Left hindlimb (tissue), 1 donor: ENCODE measurements around the gene GALNS.
"Not testable (repeated sequence)": the region's sequence is repeated elsewhere in the genome, so short reads cannot be mapped to it uniquely, and the experiment has no call there.

ENCODE experiments used
- DNase-seq: peaks from one replicate; pipeline ENCODE4 v3.0.0-alpha.2; 2018

The GALNS gene

DNA sequence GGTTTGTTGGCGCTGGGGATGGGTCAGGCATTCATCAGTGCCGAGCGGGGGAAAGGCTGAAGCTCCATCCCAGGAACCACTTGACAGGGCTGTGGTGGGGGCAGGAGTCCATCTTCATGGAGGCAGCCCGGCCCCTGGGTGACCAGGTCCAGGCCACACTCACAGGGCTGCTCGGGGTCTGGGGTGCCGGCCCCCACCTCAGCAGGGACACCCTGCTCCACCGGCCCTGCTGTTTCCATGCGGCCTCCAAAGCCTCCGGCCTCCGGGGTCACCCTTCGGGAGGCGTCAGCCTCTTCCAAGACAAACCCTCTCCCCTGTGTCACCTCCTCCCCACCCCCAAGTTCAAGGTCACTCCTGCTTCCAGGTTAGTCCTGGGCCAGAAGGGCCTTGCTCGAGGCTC, 22.1 kb downstream of the GALNS start:
- DNase-seq: no peak

DNA sequence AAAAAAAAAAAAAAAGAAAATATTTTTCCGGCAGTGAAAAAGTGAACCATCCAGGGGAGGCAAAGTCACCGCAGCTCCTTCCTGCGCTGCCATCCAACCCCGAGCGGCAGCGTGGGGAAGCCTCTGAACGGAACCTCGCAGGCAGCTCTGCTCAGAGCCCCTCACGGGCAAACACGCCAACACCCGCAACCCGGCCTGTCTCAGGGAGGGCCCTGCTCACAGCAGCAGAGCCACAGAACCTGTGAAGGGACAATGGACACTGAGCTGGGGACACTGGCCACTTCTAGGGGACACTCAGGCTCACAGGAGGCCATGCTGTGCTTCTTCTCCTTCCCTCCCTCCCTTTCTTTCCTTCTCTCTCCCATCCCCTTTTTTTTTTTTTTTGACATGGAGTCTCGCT, 23.7 kb downstream of the GALNS start:
- DNase-seq: no peak

DNA sequence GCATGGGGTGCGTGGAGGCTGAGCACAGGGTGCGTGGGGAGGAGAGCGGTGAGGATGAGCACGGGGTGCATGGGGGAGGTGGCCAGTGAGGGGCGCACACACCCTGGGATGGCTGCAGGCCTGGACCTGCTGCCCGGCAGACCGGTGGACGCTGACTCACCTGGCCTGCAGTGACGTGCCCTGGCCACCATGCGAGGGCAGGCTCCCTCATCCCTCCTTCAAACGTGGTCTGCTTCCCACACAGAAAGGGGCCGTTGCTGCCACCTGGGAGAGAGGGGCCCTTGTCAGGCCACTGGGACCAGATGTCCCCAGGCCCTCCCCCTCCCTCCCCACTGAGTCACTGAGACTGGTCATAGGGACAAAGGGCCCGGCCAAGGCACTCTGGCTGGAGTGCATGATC, 24.9 kb downstream of the GALNS start:
- no peak for DNase-seq

DNA sequence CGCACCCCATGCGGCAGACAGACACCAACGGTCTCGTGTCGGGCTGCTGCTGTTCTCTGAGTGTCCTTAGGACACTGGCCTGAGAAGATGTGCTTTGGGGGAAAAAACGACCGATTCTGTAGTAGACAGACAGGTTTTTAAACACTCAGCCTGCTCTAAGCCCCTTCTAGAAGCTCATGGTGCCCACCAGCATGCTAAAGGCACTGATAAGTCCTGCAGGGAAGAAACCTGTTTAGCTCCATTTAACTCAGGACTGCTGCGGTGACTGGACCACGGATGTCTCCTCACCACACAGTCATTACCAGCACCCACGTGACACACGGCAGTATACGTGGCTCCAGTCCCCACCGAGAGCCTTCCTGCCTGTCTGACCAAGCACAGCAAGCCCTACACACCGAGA, 26.0 kb downstream of the GALNS start:
- DNase-seq: no peak

DNA sequence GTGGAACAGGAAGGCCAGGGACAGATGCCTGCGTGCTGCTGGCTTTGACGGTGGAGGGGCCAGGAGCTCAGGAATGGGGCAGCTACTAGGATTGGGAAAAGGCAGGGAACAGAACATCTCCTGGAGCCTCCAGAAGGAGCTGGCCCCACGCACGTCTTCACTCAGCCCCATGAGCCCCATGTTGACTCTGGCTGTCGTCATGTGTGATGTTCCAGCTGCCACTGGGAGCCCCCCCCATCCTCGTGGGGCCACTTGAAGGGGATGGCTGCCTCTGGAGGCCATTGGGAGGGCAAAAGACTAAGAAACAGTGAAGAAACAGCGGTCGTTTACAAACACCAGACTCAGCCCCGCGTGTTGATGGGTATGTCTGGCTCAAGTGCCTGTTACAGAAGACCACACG, 26.5 kb downstream of the GALNS start:
- DNase-seq: no peak

DNA sequence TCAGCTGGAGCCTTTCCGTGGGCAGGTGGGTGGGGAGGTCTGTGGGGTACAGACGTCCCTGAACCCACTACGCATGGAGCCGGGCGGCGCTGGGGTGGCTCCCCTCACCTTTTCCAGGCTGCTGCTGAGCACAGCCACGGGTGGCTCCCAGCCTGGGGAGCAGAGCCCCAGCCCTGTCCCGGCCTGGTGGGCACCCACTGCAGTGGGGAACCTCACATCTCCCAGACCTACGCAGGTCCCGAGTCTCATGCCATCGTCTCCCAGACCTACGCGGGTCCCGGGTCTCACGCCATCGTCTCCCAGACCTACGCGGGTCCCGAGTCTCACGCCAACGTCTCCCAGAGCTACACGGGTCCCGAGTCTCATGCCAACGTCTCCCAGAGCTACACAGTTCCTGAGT, 28.0 kb downstream of the GALNS start:
- no peak for DNase-seq

DNA sequence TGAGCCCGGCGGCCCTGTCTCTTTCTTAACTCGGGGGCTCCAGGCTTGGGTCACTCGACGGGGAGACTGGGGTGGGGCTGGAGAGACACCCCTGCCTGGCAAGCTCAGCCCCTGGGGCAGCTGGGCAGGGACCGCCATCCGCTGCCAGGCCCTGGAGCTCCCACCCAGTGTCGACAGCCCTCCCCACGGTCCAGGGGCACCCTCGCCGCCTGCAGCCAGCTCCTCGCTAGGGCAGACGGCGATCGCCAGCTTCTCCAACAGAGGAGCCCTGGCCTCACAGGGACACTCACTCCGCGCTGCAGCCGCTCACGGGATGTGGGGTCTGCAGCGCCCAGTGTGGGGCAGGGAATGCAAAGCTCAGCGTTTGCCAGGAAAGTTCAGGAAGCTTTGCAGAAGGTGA, 29.0 kb downstream of the GALNS start:
- no peak for DNase-seq

DNA sequence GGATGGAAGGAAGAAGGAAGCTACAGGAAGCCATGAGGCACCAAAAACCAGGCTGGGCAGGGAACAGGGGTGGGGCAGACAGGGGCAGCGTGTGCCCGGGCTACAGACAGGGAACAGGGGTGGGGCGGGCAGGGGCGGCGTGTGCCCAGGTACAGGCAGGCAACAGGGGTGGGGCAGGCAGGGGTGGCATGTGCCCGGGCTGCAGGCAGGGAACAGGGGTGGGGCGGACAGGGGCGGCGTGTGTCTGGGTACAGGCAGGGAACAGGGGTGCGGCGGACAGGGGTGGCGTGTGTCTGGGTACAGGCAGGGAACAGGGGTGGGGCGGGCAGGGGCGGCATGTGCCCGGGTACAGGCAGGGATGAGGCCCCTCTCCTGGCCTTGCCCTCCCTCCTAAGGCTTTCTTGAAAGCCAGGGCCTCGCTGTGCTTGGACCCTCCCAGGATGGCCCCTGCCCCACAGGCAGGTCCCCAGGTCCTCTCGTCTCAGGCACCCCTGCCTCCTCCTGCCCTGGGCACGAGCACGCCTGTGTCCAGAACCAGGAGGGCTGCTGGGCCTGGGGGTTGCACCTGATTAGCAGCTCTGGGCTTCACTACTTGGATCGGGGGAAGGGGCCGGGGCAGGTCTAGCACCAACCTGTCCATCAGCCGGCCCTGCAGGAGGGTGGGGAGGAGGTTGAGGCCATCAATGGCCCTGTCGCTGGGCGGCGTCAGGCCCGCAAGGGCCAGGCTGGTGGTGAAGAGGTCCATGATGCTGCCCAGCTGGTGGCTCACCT, 30.5 kb downstream of the GALNS start:
- no peak for DNase-seq

DNA sequence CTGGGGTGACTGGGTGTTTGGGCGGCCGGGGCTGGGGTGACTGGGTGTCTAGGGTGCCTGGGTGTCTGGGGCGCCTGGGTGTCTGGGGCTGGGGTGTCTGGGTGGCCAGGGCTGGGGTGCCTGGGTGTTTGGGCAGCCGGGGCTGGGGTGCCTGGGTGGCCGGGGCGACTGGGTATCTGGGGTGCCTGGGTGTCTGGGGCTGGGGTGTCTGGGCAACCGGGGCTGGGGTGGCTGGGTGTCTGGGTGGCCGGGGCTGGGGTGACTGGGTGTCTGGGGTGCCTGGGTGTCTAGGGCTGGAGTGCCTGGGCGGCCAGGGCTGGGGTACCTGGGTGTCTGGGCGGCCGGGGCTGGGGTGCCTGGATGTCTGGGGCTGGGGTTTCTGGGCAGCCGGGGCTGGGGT, 31.6 kb downstream of the GALNS start:
- DNase-seq: no peak

DNA sequence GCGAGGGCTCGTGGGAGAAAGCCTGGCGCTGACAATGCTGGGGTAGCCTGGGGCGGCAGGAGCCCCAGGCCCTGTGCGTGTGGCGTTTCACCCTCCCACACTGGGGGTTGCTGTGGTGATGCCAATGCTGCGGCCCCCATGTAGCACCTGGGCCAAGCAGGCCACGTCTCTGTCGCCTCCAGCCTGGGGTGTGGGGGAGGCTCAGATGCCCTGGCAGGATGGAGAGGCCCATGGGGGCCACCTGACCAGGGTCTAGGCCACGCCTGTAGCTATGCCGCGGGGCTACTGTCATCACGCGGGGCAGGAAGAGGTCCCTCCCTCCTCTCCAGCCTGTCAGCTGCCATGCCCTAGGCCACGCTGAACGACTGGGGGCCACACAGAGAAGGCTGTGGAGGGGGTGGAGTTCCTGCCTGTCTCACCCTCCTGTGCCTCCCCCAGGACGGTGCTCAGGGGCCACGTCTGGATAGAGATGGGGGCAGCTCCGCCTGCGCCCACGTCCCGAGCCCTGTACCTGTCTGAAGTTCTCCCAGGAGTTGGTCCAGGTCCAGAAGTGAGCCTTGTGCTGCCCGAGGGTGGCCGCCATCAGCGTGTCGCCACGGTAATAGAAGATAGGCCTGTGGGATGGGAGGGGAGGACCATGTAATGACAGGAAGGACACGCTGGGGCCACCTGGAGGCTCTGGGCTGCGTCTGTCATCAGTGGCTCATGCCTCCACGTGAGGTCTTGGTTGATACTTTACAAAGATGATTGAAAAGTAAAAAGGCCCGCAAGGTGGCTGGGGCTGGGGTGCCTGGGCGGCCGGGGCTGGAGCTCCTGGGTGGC, 32.3 kb downstream of the GALNS start:
- no peak for DNase-seq

DNA sequence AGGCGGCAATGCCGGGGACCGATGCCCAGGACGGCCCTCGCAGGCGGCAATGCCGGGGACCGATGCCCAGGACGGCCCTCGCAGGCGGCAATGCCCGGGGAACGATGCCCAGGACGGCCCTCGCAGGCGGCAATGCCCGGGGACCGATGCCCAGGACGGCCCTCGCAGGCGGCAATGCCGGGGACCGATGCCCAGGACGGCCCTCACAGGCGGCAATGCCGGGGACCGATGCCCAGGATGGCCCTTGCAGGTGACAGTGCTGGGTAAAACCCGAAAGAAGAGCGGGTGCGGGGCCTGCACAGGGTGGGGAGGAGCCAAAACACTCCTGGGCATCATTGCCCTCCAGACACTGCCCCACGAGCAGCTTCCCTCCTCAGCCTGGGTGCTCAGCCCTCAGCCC, 33.1 kb downstream of the GALNS start:
- not testable (repeated sequence) for DNase-seq

DNA sequence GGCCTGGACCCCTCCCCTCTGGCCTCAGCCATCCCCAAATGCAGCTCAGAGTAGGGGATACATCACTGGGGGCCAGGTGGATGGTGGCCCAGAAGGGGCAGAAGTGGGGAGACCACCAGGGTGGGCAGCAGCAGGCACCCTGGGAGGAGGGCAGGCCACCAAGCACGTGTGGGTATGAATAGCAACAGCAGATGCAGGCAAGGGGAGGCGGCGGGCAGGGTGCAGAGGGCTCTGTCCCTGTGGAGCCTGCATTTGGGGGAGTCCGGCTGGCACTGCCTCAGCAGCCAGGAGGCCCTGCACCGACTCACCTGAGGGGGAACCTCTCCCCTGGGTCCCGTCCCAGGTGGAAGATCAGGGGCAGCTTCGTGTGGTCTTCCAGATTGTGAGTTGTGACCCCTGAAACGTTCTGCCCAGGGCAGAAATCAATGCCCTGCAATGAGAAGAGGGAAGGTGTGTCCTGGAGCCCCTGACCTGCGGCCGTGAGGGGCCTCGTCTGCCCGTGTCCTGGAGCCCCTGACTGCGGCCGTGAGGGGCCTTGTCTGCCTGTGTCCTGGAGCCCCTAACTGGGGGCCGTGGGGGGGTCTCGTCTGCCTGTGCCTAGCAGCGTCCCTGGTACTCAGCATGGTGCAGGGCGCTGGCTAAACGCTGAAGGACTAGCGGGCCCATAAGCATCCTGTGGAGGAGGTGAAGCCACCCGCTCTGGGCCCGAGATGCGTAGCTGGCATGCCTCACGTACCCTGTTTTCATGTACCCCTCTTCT, 34.3 kb downstream of the GALNS start:
- DNase-seq: no peak

DNA sequence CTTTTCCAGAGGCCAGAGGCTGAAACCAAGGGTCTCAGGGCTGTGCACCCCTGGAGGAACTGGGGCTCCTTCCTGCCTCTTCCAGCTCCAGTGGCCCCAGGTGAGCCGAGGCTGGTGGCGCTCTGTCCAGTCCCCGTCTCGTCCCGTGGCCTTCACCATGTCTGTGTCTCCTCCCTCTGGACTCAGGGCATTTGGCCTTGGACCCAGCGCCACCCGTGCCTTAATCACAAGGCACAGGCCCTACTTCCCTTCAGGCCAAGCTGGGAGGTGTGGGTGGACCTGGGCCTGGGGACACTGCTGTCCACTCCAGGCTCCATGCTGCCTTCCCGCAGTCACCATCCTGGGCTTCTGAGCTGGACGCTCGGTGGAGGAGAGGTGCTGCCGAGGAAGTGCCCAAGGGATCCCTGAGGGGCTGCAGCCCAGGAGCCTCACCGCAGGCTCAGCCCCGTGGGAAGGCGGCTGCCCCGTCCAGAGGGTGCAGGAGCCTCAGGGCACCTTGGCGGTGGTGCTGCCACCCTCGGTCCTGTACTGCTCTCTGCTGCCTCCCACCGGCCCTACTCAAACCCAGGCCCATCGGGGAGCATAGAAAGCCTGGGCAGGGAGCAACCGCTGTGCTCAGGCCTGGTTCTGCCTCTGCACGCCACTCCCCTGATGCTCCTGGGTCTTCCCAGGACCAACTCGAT, 35.4 kb downstream of the GALNS start:
- no peak for DNase-seq

DNA sequence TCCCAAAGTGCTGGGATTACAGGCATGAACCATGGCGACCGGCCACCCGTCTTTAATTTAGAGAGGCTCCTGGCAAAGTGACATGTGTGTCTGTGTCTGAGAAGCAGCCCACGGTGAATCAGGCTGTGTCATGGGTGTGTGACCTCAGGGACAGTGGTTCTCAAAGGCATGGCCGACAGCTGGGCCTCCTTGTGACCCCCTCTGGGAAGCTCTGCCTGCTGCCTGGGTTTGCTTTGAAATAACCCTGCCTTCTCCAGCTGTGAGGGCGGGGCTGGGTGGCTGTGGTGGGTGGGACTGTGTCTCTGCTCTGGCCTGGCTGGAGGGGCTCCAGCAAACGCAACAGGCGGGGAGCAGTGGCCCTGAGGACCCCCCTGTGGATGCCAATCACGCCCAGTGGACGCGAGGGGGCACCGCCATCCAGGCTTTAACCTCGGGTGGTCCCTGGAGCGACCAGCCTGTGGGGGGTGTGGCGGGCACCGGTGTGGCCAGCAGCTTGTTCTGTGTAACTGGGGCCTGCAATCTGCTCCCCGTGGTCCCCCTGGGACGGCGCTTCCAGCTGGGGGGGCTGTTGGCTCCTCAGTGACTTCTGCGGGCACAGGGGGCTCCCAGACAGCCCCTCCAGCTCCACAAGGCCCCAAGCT, 36.2 kb downstream of the GALNS start:
- peak; percentile 27 for DNase-seq

DNA sequence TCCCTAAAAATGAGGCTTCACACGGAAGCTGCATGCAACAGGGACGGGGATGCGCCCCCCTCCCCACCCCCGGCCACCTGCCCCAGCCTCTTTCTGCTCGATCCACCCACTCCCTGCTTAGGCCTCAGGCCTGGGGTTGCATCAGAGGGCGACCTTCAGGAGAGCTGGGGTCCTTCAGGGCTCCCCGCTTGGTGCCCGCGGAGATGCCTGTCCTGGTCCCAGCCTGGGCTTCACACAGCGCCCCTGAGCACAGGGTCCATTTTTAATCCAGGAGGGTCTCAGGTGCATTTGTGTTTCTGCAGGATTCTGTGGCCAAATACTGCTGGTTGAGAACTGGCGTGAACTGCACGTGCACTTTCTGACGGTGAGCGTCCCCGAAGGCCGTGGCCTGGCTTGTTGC, 37.6 kb downstream of the GALNS start:
- no peak for DNase-seq

DNA sequence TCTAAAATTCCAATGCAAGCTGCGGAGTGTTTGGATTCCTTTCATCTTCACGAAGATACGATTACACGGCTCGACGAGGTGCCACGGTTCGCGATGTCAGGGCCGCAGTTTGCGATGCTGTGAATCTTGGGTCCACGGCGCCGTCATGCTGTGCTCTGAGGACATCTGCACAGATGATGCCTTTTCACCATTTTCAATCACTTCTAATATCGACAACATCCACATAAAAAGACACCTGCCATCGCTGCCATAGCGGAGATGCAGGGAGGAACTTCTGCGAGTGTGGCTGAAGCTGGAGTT, 38.2 kb downstream of the GALNS start:
- DNase-seq: peak; percentile 13

DNA sequence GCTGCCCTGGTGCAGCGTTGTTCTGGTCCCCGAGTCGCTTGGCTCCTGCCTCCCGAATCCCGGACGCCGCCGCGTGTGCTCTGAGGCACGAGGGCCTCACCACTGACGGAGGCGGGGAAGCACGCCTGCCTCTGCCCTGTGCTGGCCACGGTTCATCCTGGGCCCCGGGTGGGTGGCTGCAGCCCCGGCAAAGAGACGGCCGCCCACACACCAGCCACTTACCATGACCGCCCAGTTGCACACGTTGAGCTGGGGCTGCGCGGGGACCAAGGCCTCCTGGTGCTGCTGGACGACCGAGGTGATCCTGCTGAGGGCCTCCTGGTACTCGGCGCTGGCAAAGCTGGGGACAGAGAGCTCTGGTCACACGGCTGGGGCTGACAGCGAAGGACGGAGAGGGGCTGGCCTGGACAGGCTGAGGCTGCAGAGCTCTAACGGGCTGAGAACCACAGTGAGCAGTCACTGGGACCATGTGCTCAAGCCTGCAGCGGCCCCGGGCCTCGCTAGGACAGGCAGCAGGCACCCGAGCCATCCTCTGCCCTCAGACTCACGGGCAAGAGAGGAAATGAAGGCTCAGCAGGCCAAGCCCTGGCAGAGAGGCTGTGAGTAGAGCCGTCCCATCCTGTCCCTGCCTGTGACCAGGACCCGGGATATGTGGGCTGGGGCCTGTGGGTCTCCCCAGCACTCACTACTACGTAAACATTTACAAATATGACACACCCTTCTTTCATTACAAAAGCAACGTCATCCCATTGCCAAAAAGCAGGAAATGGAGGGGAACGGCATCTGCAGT, 38.8 kb downstream of the GALNS start:
- peak; percentile 20 for DNase-seq

DNA sequence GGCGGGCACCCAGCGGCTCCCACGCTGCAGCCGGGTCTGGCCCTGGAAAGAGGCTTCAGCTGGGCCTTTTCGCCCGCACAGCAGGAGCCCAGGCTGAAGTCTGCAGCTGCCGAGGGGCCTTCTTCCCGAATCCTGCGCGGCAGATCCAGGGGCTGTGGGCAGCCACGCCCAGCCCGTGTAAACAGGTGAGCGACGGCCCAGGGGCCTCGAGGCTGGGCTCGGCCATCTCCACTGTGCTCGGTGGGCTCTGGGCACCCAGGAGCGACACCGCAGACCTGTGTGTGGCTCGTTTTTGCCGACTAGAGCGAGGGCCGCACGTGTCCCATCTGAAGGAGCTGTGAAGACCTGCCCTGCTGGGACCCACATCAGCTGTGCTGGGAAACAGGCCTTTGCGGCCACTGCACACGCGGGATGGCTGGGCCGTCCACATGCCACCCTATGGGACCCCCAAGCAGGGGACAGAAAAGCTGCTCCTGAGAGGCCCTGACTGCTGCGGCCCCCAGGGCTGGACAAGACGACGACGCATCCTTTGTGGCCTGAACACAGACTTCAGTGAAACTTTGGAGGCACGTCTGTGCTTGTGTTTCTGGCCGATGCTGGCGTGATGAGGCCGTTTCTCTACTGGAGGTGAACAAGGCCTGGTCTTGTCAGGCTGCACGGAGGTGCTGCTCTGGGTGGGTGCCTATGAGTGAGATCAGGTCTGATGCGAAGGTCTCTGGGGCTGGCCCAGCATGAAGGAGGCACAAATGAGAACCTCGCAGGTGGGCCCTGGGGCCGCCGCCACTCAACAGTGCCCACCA, 39.8 kb downstream of the GALNS start:
- DNase-seq: peak; percentile 36

DNA sequence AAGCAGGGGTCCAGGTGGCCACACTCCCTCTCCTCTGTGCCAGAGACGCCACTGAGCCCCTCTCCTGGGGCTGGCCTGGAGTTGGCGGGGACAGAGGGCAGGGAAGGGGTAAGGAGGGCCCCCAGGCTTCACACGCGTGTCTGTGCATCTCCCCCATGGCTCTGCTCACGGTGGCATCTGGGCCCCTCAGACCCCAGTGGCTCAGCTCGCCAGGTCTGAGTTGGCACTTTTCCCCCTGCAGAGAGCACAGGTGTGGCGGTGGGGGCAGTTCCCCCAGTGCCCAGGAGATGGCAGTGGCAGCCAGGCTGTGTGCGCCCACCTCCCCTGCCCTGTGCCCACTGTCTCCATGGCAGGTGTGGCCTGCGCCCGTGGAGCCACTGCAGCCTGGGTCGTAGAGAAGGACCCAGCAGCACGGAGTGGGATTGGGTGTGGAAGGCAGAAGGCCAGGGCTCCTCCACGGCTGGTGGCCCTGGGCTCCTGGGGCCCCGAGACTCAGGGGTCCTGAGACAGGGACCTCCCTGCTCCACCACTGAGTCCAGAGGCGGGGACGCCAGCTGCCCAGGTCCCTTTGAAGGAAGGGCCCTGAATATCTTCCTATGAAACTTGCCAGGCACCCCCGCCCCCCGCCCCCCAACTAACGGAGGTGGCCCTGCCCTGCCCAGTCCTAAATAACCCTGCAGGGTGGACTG, 40.7 kb downstream of the GALNS start:
- peak; percentile 59 for DNase-seq

DNA sequence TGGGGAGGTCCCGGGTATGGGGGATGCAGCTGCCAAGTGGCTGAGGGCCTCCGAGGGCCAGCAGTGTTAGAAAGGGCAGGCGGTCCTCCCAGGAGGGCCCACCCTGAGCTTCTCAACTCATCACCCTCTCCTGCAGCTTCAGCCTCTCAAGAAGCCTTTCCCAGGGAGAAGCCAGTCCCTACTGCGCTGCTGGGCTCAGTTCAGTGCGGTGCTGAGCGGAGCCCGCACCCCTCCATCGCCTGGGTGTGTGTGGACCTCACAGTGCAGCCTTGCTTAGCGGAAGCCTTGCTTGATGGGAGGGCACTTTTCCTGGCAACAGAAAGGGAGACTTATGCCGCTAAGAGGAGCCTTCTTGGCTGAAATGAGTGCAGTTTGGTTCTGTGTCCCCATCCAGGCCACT, 41.5 kb downstream of the GALNS start:
- peak; percentile 30 for DNase-seq

DNA sequence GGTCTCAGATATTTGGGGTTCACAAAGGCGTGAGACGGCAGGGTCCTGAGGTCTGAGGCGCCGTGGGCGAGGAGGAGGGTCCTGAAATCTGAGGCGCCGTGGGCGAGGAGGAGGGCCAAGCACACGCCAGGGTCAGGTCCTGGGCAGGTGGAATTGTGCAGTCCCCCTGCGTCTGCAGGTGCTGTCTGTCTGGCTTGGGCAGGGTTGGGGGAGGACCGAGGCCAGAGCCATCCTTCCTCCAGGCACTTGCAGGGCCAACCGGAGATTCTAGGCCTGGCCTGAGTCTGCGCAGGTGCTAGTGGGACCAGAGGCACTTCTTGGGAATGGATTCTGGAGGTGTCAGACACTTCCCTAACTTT, 42.6 kb downstream of the GALNS start:
- DNase-seq: peak; percentile 20
